Thymus (tissue), 11 donors: ENCODE measurements around the gene WSCD2. TPM values are rescaled to one million over a fixed set of nuclear protein-coding genes. Genes with fewer than 3 reads are reported as not detected.

Experiments
- DNase-seq, 9 donors: peaks; one replicate each; pipeline ENCODE4 v3.0.0-alpha.2; 2013; ENCODE audit warnings: low spot score in 9 of 9, low read depth in 6 of 9, missing footprints in 1 of 9
- H3K27ac ChIP-seq, 2 donors: one replicate each; pipeline ENCODE4 v1.5.1; 2013; ENCODE audit warnings: control low read depth in 1 of 2, low read depth in 1 of 2, low read length in 1 of 2, mild to moderate bottlenecking in 1 of 2, moderate library complexity in 1 of 2
- H3K27me3 ChIP-seq, 2 donors: one replicate each; pipeline ENCODE4 v1.5.1; 2013; ENCODE audit warnings: low read length in 1 of 2; ENCODE audit not compliant: control insufficient read depth in 2 of 2, insufficient read depth in 1 of 2
- H3K36me3 ChIP-seq, 2 donors: one replicate each; pipeline ENCODE4 v1.5.1; 2013; ENCODE audit warnings: low read length in 1 of 2, mild to moderate bottlenecking in 1 of 2, moderate library complexity in 1 of 2; ENCODE audit not compliant: control insufficient read depth in 2 of 2, insufficient read depth in 2 of 2
- H3K4me1 ChIP-seq, 2 donors: one replicate each; pipeline ENCODE4 v1.5.1; 2013; ENCODE audit warnings: low read length in 2 of 2; ENCODE audit not compliant: control insufficient read depth in 2 of 2, insufficient read depth in 2 of 2
- H3K4me3 ChIP-seq, 2 donors: one replicate each; pipeline ENCODE4 v1.5.1; 2013; ENCODE audit warnings: low read length in 2 of 2, control low read depth in 1 of 2, mild to moderate bottlenecking in 1 of 2
- H3K9me3 ChIP-seq, 2 donors: one replicate each; pipeline ENCODE4 v1.5.1; 2013; ENCODE audit warnings: low read length in 1 of 2, mild to moderate bottlenecking in 1 of 2; ENCODE audit not compliant: control insufficient read depth in 2 of 2, insufficient read depth in 1 of 2
- WGBS: extraction: QIAGEN DNeasy Blood & Tissue Kit; methylation state at CpG from one replicate; pipeline ENCODE4 v1.1.7; 2013; 5-methylcytosine and 5-hydroxymethylcytosine counted together
- polyA plus RNA-seq: library from polyadenylated mRNA; stranded (reverse); fragments of 200-250 nt; gene quantifications from one replicate; pipeline ENCODE4 v1.2.3, GENCODE V29; 2013
- total RNA-seq: library from RNA; stranded (reverse); fragments of 120-200 nt; gene quantifications from one replicate; pipeline ENCODE4 v1.2.4, GENCODE V29; 2013
- donor health status: healthy.

The WSCD2 gene
- total and polyA plus RNA-seq, 2 donors, result 0.02 to 0.33 TPM

- H3K9me3 ChIP-seq, result no peaks in the 10 kb centered on the region
- 81% methylated on average over 9 of the region's 9 CpGs for WGBS
- no peaks in the 10 kb centered on the region for H3K4me1 ChIP-seq
- no peaks in the 10 kb centered on the region for H3K27me3 ChIP-seq
- H3K36me3 ChIP-seq, result no peaks in the 10 kb centered on the region
- H3K4me3 ChIP-seq, result no peak overlapping the region
- no peak overlapping the region for H3K27ac ChIP-seq
- no peak for DNase-seq
Observed at GRCh38 chr12:108204117-108204987, 75.3 kb downstream of the WSCD2 start.

- Histone ChIP-seq H3K4me3 (no peak overlapping the region), H3K27ac (no peak overlapping the region), H3K27me3 (no peaks in the 10 kb centered on the region), H3K36me3 (no peaks in the 10 kb centered on the region), H3K4me1 (no peaks in the 10 kb centered on the region), H3K9me3 (no peaks in the 10 kb centered on the region)
- 91% methylated on average over 1 of the region's 1 CpG for WGBS
- no peak for DNase-seq
Observed at GRCh38 chr12:108205864-108206263, 76.8 kb downstream of the WSCD2 start.

- Histone ChIP-seq H3K4me1 (no peaks in the 10 kb centered on the region), H3K27me3 (no peaks in the 10 kb centered on the region), H3K27ac (no peak overlapping the region), H3K36me3 (no peaks in the 10 kb centered on the region), H3K9me3 (no peaks in the 10 kb centered on the region), H3K4me3 (no peak overlapping the region)
- WGBS, result 42% methylated on average over 3 of the region's 3 CpGs
- DNase-seq, result no peak
Observed at GRCh38 chr12:108207791-108208730, 79.0 kb downstream of the WSCD2 start.

- Histone ChIP-seq H3K4me3 (no peak overlapping the region), H3K4me1 (no peaks in the 10 kb centered on the region), H3K9me3 (no peaks in the 10 kb centered on the region), H3K27me3 (no peaks in the 10 kb centered on the region), H3K27ac (no peak overlapping the region), H3K36me3 (no peaks in the 10 kb centered on the region)
- WGBS, result 93% methylated on average over 22 of the region's 22 CpGs
- DNase-seq, result no peak
Observed at GRCh38 chr12:108210001-108210400, 80.9 kb downstream of the WSCD2 start.

GRCh38 chr12:108211157-108211556 is 82.1 kb downstream of the WSCD2 start:
- Histone ChIP-seq H3K4me1 (no peaks in the 10 kb centered on the region), H3K4me3 (no peak overlapping the region), H3K9me3 (no peaks in the 10 kb centered on the region), H3K27ac (no peak overlapping the region), H3K27me3 (no peaks in the 10 kb centered on the region), H3K36me3 (no peaks in the 10 kb centered on the region)
- WGBS, result 26% methylated on average over 2 of the region's 2 CpGs
- DNase-seq, result no peak

GRCh38 chr12:108213871-108214445 is 84.9 kb downstream of the WSCD2 start:
- H3K27ac ChIP-seq, result no peak overlapping the region
- no peaks in the 10 kb centered on the region for H3K27me3 ChIP-seq
- WGBS, result 73% methylated on average over 6 of the region's 6 CpGs
- H3K9me3 ChIP-seq, result no peaks in the 10 kb centered on the region
- H3K4me3 ChIP-seq, result no peak overlapping the region
- H3K36me3 ChIP-seq, result no peaks in the 10 kb centered on the region
- no peak for DNase-seq
- H3K4me1 ChIP-seq, result no peaks in the 10 kb centered on the region

- Histone ChIP-seq H3K9me3 (no peaks in the 10 kb centered on the region), H3K36me3 (no peaks in the 10 kb centered on the region), H3K27me3 (no peaks in the 10 kb centered on the region), H3K4me1 (no peaks in the 10 kb centered on the region), H3K27ac (no peak overlapping the region), H3K4me3 (no peak overlapping the region)
- WGBS, result 40% methylated on average over 4 of the region's 4 CpGs
- DNase-seq, result peak in 5 of 9 donors; percentile 4 to 40 (median 9)
Observed at GRCh38 chr12:108214486-108214885, 85.4 kb downstream of the WSCD2 start.

GRCh38 chr12:108215458-108215857 is 86.4 kb downstream of the WSCD2 start:
- no peak for DNase-seq
- no peak overlapping the region for H3K4me3 ChIP-seq
- no peaks in the 10 kb centered on the region for H3K4me1 ChIP-seq
- no peaks in the 10 kb centered on the region for H3K36me3 ChIP-seq
- no peaks in the 10 kb centered on the region for H3K9me3 ChIP-seq
- H3K27ac ChIP-seq, result no peak overlapping the region
- H3K27me3 ChIP-seq, result no peaks in the 10 kb centered on the region
- WGBS, result 93% methylated on average over 3 of the region's 3 CpGs

GRCh38 chr12:108218921-108219320 is 89.8 kb downstream of the WSCD2 start:
- Histone ChIP-seq H3K4me1 (no peaks in the 10 kb centered on the region), H3K27me3 (no peaks in the 10 kb centered on the region), H3K27ac (no peak overlapping the region), H3K9me3 (no peaks in the 10 kb centered on the region), H3K36me3 (no peaks in the 10 kb centered on the region), H3K4me3 (no peak overlapping the region)
- WGBS, result 74% methylated on average over 3 of the region's 3 CpGs
- DNase-seq, result no peak
